ENCODE measurements around the gene SPPL3.
A peak's percentile ranks its signal among the peaks of the same experiment; 100 is the strongest.
"Not testable (repeated sequence)": the region's sequence is repeated elsewhere in the genome, so short reads cannot be mapped to it uniquely, and the experiment has no call there.

The SPPL3 gene

GRCh38 chr12:120914794-120915193, 10.6 kb upstream of the SPPL3 start:
- Histone ChIP-seq H3K27ac (ENCODE audit: low read depth, low read length) (no peak overlapping the region), H3K4me3 (ENCODE audit: low read length) (no peak overlapping the region), H3K27me3 (ENCODE audit: control insufficient read depth, insufficient read depth, low read length) (no peaks in the 10 kb centered on the region), H3K36me3 (ENCODE audit: control insufficient read depth, insufficient read depth, low read length) (no peaks in the 10 kb centered on the region), H3K4me1 (ENCODE audit: control insufficient read depth, insufficient read depth, low read length) (no peaks in the 10 kb centered on the region), H3K9ac (ENCODE audit: low read length) (no peak overlapping the region)

- no peak overlapping the region for H3K27ac ChIP-seq (ENCODE audit: low read depth, low read length)
- no peak overlapping the region for H3K9ac ChIP-seq (ENCODE audit: low read length)
- no peaks in the 10 kb centered on the region for H3K27me3 ChIP-seq (ENCODE audit: control insufficient read depth, insufficient read depth, low read length)
- no peaks in the 10 kb centered on the region for H3K4me1 ChIP-seq (ENCODE audit: control insufficient read depth, insufficient read depth, low read length)
- no peaks in the 10 kb centered on the region for H3K36me3 ChIP-seq (ENCODE audit: control insufficient read depth, insufficient read depth, low read length)
- no peak overlapping the region for H3K4me3 ChIP-seq (ENCODE audit: low read length)
Observed at GRCh38 chr12:120909633-120910298, 5.6 kb upstream of the SPPL3 start.

- Histone ChIP-seq H3K4me3 (ENCODE audit: low read length) (no peak overlapping the region), H3K4me1 (ENCODE audit: control insufficient read depth, insufficient read depth, low read length) (peaks cover 3% of the 10 kb centered on the region), H3K36me3 (ENCODE audit: control insufficient read depth, insufficient read depth, low read length) (no peaks in the 10 kb centered on the region), H3K9ac (ENCODE audit: low read length) (no peak overlapping the region), H3K27ac (ENCODE audit: low read depth, low read length) (no peak overlapping the region), H3K27me3 (ENCODE audit: control insufficient read depth, insufficient read depth, low read length) (no peaks in the 10 kb centered on the region)
Observed at GRCh38 chr12:120905856-120906384, 1.8 kb upstream of the SPPL3 start.

GRCh38 chr12:120903412-120904196, 554 bp downstream of the SPPL3 start:
- H3K36me3 ChIP-seq (ENCODE audit: control insufficient read depth, insufficient read depth, low read length) = no peaks in the 10 kb centered on the region
- H3K27ac ChIP-seq (ENCODE audit: low read depth, low read length) = peak overlapping the region; percentile 80
- peak overlapping the region; percentile 90 for H3K4me3 ChIP-seq (ENCODE audit: low read length)
- H3K4me1 ChIP-seq (ENCODE audit: control insufficient read depth, insufficient read depth, low read length) = peaks cover 3% of the 10 kb centered on the region
- H3K9ac ChIP-seq (ENCODE audit: low read length) = peak overlapping the region; percentile 38
- no peaks in the 10 kb centered on the region for H3K27me3 ChIP-seq (ENCODE audit: control insufficient read depth, insufficient read depth, low read length)

GRCh38 chr12:120902846-120903411, 1.2 kb downstream of the SPPL3 start:
- H3K4me3 ChIP-seq (ENCODE audit: low read length) = peak overlapping the region; percentile 90
- peak overlapping the region; percentile 80 for H3K27ac ChIP-seq (ENCODE audit: low read depth, low read length)
- peak overlapping the region; percentile 10 for H3K9ac ChIP-seq (ENCODE audit: low read length)
- H3K4me1 ChIP-seq (ENCODE audit: control insufficient read depth, insufficient read depth, low read length) = peaks cover 3% of the 10 kb centered on the region
- no peaks in the 10 kb centered on the region for H3K27me3 ChIP-seq (ENCODE audit: control insufficient read depth, insufficient read depth, low read length)
- H3K36me3 ChIP-seq (ENCODE audit: control insufficient read depth, insufficient read depth, low read length) = no peaks in the 10 kb centered on the region

- Histone ChIP-seq H3K9ac (ENCODE audit: low read length) (no peak overlapping the region), H3K27ac (ENCODE audit: low read depth, low read length) (no peak overlapping the region), H3K4me3 (ENCODE audit: low read length) (no peak overlapping the region), H3K36me3 (ENCODE audit: control insufficient read depth, insufficient read depth, low read length) (no peaks in the 10 kb centered on the region), H3K27me3 (ENCODE audit: control insufficient read depth, insufficient read depth, low read length) (no peaks in the 10 kb centered on the region), H3K4me1 (ENCODE audit: control insufficient read depth, insufficient read depth, low read length) (peaks cover 3% of the 10 kb centered on the region)
Observed at GRCh38 chr12:120901818-120902217, 2.3 kb downstream of the SPPL3 start.

- not testable (repeated sequence) for H3K27ac ChIP-seq (ENCODE audit: low read depth, low read length); H3K36me3 ChIP-seq (ENCODE audit: control insufficient read depth, insufficient read depth, low read length); H3K9ac ChIP-seq (ENCODE audit: low read length); H3K27me3 ChIP-seq (ENCODE audit: control insufficient read depth, insufficient read depth, low read length); H3K4me1 ChIP-seq (ENCODE audit: control insufficient read depth, insufficient read depth, low read length); H3K4me3 ChIP-seq (ENCODE audit: low read length)
Observed at GRCh38 chr12:120901101-120901500, 3.1 kb downstream of the SPPL3 start.

GRCh38 chr12:120895532-120895931, 8.6 kb downstream of the SPPL3 start:
- peaks cover 6% of the 10 kb centered on the region for H3K4me1 ChIP-seq (ENCODE audit: control insufficient read depth, insufficient read depth, low read length)
- no peaks in the 10 kb centered on the region for H3K27me3 ChIP-seq (ENCODE audit: control insufficient read depth, insufficient read depth, low read length)
- no peaks in the 10 kb centered on the region for H3K36me3 ChIP-seq (ENCODE audit: control insufficient read depth, insufficient read depth, low read length)
- no peak overlapping the region for H3K9ac ChIP-seq (ENCODE audit: low read length)
- H3K4me3 ChIP-seq (ENCODE audit: low read length) = no peak overlapping the region
- no peak overlapping the region for H3K27ac ChIP-seq (ENCODE audit: low read depth, low read length)

GRCh38 chr12:120892265-120892664, 11.9 kb downstream of the SPPL3 start:
- peaks cover 6% of the 10 kb centered on the region for H3K4me1 ChIP-seq (ENCODE audit: control insufficient read depth, insufficient read depth, low read length)
- no peak overlapping the region for H3K27ac ChIP-seq (ENCODE audit: low read depth, low read length)
- no peak overlapping the region for H3K9ac ChIP-seq (ENCODE audit: low read length)
- H3K4me3 ChIP-seq (ENCODE audit: low read length) = no peak overlapping the region
- H3K36me3 ChIP-seq (ENCODE audit: control insufficient read depth, insufficient read depth, low read length) = no peaks in the 10 kb centered on the region
- no peaks in the 10 kb centered on the region for H3K27me3 ChIP-seq (ENCODE audit: control insufficient read depth, insufficient read depth, low read length)

GRCh38 chr12:120890963-120891362, 13.2 kb downstream of the SPPL3 start:
- H3K27me3 ChIP-seq (ENCODE audit: control insufficient read depth, insufficient read depth, low read length) = no peaks in the 10 kb centered on the region
- H3K4me1 ChIP-seq (ENCODE audit: control insufficient read depth, insufficient read depth, low read length) = peaks cover 6% of the 10 kb centered on the region
- H3K27ac ChIP-seq (ENCODE audit: low read depth, low read length) = no peak overlapping the region
- H3K36me3 ChIP-seq (ENCODE audit: control insufficient read depth, insufficient read depth, low read length) = no peaks in the 10 kb centered on the region
- no peak overlapping the region for H3K4me3 ChIP-seq (ENCODE audit: low read length)
- H3K9ac ChIP-seq (ENCODE audit: low read length) = no peak overlapping the region

- Histone ChIP-seq H3K4me1 (ENCODE audit: control insufficient read depth, insufficient read depth, low read length) (peaks cover 6% of the 10 kb centered on the region), H3K36me3 (ENCODE audit: control insufficient read depth, insufficient read depth, low read length) (no peaks in the 10 kb centered on the region), H3K27me3 (ENCODE audit: control insufficient read depth, insufficient read depth, low read length) (no peaks in the 10 kb centered on the region), H3K4me3 (ENCODE audit: low read length) (no peak overlapping the region), H3K9ac (ENCODE audit: low read length) (no peak overlapping the region), H3K27ac (ENCODE audit: low read depth, low read length) (no peak overlapping the region)
Observed at GRCh38 chr12:120887253-120888043, 16.7 kb downstream of the SPPL3 start.
